ENCODE results near the gene MVP.

- TF ChIP-seq EP300 (IDR thresholded peaks at IDR 0.05) (no peak), POLR2A (IDR thresholded peaks at IDR 0.05; ENCODE audit: low read depth) (no peak), CTCF (IDR thresholded peaks at IDR 0.05) (no peak)
Measured at GRCh38 chr16:29777576-29778350, 42.5 kb upstream of the MVP start, which contains the start of gene ZG16.
